K562 treated with DMSO at 1 percent for 24 hours (cell line): ENCODE results near the gene CENPF. TPM values are rescaled to one million over a fixed set of nuclear protein-coding genes. Genes with fewer than 3 reads are reported as not detected.

Source experiments
- total RNA-seq: library from RNA; unstranded; fragments of 300-600 nt; gene quantifications from 2 replicates; pipeline ENCODE4 v1.2.3, GENCODE V29; 2022; ENCODE audit warnings: low read depth; ENCODE audit not compliant: insufficient read depth

The CENPF gene, protein sequence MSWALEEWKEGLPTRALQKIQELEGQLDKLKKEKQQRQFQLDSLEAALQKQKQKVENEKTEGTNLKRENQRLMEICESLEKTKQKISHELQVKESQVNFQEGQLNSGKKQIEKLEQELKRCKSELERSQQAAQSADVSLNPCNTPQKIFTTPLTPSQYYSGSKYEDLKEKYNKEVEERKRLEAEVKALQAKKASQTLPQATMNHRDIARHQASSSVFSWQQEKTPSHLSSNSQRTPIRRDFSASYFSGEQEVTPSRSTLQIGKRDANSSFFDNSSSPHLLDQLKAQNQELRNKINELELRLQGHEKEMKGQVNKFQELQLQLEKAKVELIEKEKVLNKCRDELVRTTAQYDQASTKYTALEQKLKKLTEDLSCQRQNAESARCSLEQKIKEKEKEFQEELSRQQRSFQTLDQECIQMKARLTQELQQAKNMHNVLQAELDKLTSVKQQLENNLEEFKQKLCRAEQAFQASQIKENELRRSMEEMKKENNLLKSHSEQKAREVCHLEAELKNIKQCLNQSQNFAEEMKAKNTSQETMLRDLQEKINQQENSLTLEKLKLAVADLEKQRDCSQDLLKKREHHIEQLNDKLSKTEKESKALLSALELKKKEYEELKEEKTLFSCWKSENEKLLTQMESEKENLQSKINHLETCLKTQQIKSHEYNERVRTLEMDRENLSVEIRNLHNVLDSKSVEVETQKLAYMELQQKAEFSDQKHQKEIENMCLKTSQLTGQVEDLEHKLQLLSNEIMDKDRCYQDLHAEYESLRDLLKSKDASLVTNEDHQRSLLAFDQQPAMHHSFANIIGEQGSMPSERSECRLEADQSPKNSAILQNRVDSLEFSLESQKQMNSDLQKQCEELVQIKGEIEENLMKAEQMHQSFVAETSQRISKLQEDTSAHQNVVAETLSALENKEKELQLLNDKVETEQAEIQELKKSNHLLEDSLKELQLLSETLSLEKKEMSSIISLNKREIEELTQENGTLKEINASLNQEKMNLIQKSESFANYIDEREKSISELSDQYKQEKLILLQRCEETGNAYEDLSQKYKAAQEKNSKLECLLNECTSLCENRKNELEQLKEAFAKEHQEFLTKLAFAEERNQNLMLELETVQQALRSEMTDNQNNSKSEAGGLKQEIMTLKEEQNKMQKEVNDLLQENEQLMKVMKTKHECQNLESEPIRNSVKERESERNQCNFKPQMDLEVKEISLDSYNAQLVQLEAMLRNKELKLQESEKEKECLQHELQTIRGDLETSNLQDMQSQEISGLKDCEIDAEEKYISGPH (N-terminal part only)
- 32.4 and 40.7 TPM in 2 replicates for total RNA-seq

DNA sequence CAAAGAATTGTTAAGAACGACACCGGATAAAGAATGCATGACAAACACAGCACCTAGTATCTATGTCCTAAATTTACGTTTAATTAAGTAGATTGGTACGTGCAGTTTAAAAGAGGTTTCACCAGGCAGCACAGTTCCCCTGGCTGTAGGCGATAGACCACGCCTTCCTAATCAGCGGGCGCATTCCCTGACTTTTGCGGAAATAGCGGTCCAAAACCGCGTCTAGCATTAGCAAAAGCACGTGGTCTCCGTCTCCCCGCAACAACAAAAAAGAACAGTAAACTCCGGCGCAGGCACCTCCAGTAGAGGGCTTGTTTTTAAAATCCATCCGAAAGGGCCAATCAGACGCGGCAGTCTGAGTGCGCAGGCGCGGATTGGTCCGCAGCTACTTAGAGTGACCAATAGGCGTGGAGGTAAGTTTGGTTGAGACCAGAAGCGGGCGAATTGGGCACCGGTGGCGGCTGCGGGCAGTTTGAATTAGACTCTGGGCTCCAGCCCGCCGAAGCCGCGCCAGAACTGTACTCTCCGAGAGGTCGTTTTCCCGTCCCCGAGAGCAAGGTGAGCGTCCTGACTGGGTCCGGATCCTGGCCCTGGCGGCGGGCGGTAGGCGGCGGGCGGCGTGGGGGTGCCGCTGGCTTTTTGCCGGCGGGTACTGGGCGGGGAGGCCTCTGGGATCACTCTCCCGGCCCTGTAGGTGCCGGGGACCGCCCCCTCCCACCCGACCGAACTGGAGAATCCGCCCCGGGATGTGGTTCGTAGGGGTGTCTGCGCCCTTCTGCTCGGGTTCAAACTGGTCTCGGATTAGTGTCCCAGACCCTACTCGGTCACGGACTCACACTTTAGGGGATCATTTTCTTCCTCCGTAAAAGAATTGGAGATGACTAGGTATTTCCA lies at the start of gene CENPF:
TSS of gene CENPF (plus strand) at position 432 of the 894 bp plus-strand sequence. CDS start 10,560 bp downstream, outside the sequence.

Other genes starting within 250 kb of the CENPF start
- gene PTPN14, start 51.6 kb upstream of the CENPF start, total RNA-seq, result 0.08 and 0.12 TPM in 2 replicates